A673 (cell line): ENCODE results near the gene C12orf57.
"Not testable (repeated sequence)": the region's sequence is repeated elsewhere in the genome, so short reads cannot be mapped to it uniquely, and the experiment has no call there.

Experiments
- CTCF ChIP-seq: fragments of 300-800, 200-600 bp; sonication (generic); conservative IDR thresholded peaks from 2 replicates; pipeline ENCODE4 v1.5.1; 2017; ENCODE audit warnings: low read depth, mild to moderate bottlenecking, antibody characterized with exemption, low read length, moderate library complexity, mixed read lengths
- EZH2 ChIP-seq: fragments of 200-600 bp; sonication (generic); IDR thresholded peaks from 2 replicates; pipeline ENCODE4 v1.6.1; 2017; ENCODE audit warnings: borderline replicate concordance, low read depth, mild to moderate bottlenecking, mixed read lengths, antibody characterized with exemption, low read length; ENCODE audit not compliant: poor library complexity, severe bottlenecking

- TF ChIP-seq CTCF, EZH2: not testable (repeated sequence)
Measured at GRCh38 chr12:6908141-6908540, 35.7 kb upstream of the C12orf57 start.
